Stimulated activated naive CD8-positive, alpha-beta T cell treated with anti-CD3 and anti-CD28 coated beads, Interleukin-15, amount 100 ng/mL, for 72 hours (primary cell): Measurements from ENCODE around the gene GGCT.
"Not testable (repeated sequence)": the region's sequence is repeated elsewhere in the genome, so short reads cannot be mapped to it uniquely, and the experiment has no call there.

Experiments used
- ATAC-seq: fragments of 150-1000 bp; cut with Tn5 transposase; 2 replicates; pipeline ENCODE4 v1.10.0; 2021; ENCODE audit warnings: mild to moderate bottlenecking, moderate library complexity
- DNase-seq, 2 donors: peaks; one replicate each; pipeline ENCODE4 v3.0.0; 2021 to 2022
- H3K27ac Mint-ChIP-seq, 2 donors: one replicate each; pipeline ENCODE4 v1.8.0; 2022; ENCODE audit warnings: mild to moderate bottlenecking in 2 of 2, mixed read lengths in 2 of 2, moderate library complexity in 2 of 2
- H3K27me3 Mint-ChIP-seq: one replicate; pipeline ENCODE4 v1.8.0; 2022; ENCODE audit warnings: mixed read lengths
- H3K4me1 Mint-ChIP-seq: one replicate; pipeline ENCODE4 v1.8.0; 2022; ENCODE audit warnings: mild to moderate bottlenecking, mixed read lengths
- H3K4me3 Mint-ChIP-seq, 2 donors: one replicate each; pipeline ENCODE4 v1.8.0; 2022; ENCODE audit warnings: mild to moderate bottlenecking in 2 of 2, mixed read lengths in 2 of 2, moderate library complexity in 1 of 2
- H3K9me3 Mint-ChIP-seq, 2 donors: one replicate each; pipeline ENCODE4 v1.8.0; 2022; ENCODE audit warnings: mixed read lengths in 2 of 2

GGCT gene

DNA sequence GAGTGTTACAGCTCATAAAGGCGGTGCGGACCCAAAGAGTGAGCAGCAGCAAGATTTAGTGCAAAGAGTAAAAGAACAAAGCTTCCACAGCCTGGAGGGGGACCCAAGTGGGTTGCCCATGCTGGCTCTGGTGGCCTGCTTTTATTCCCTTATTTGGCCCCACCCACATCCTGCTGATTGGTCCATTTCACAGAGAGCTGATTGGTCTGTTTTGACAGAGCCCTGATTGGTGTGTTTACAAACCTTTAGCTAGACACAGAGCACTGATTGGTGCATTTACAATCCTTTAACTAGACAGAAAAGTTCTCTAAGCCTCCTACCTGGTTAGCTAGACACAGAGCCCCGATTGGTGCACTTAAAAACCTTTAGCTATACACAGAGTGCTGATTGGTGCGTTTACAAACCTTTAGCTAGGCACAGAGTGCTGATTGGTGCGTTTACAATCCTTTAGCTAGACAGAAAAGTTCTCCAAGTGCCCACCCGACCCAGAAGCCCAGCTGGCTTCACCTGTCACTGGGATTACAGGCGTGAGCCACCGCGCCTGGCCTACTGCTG lies 2.8 kb upstream of the GGCT start:
- ATAC-seq, DNase-seq, H3K27me3 Mint-ChIP-seq, H3K9me3 Mint-ChIP-seq, H3K27ac Mint-ChIP-seq, H3K4me3 Mint-ChIP-seq: not testable (repeated sequence)
- H3K4me1 Mint-ChIP-seq = peaks cover 26% of the 10 kb centered on the region

DNA sequence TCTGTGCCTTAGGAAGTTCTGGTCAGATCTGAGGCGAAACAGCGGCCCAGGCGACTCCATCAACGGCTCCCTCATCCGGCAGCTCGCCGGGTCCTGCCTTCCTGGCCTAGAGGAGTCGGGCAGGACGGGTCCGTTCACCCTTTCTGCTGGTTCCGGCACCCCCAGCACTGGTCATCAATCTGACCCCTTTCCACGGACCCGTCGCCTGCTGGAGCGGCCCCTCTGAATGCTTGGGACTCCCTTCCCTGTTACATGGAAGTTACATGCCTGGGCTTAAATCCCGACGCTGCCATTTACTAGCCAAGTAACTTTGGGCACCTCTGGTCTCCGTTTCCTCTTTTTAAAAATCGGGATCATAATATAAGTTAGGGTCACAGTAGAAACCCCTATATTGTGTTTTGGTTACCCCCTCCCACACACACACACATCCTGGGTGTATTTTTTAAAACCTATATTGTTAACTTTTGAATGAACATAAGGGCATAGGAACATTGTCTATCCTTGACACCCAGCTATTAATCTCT lies 607 bp upstream of the GGCT start:
- Mint-ChIP-seq H3K9me3 (peaks cover 4 to 7% of the 10 kb centered on the region in 2 donors), H3K4me3 (peak overlapping the region; percentile 90 to 93)
- peak; percentile 37 for ATAC-seq

DNA sequence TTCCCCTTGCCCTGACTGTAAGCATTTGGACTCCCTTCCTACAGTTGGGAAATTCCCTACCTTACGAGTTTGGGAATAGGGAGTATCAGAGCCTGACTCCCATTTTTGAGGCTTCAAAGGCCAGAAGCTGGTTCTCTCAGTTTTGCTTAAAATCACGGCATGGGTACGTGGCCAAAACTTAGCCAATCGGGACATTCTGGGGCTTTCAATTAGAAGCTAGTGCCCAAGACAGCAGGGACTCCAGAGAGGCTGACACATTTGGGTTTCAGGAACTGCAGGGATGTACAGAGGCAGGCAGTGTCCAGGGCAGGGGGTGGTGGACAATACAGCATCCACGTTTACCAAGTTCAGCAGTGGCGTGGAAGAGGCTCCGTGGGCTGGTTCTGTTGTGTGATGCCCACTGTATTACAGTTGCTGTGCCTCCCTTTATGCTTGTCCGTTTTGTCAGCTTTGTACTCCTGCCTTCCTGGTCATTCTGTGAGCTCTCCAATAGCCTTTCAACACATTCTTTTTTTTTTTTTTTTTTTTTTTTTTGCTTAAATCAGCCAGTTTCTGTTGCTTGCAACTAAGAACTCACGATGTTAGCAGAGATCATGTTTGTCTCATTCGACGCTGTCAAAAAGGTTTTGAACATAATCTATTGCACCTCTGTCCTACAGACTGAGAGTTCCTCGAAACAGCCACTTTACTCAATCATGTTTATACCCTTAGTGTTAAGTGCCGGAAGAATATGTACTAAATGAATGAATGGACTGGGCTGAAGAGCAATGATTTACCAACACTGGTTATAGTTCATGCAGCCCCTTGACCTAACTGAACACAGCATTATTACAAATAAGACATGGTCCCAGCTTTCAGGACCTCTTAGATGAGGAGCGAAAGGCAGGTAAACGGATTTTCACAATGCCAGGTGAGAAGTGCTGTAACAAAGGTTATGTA lies 1.1 kb downstream of the GGCT start:
- DNase-seq = no peak

More for the DNA sequence above, 607 bp upstream of the GGCT start:
- Mint-ChIP-seq H3K27ac (peak overlapping the region; percentile 87 to 97), H3K4me1 (peaks cover 38% of the 10 kb centered on the region), H3K27me3 (no peaks in the 10 kb centered on the region)
- DNase-seq = no peak

GRCh38 chr7:30502470-30503251 lies 2.0 kb downstream of the GGCT start:
- peaks cover 41% of the 10 kb centered on the region for H3K4me1 Mint-ChIP-seq
- no peaks in the 10 kb centered on the region for H3K27me3 Mint-ChIP-seq
- peak overlapping the region in 1 of 2 donors; percentile 4 for H3K27ac Mint-ChIP-seq
- peaks cover under 1 to 2% of the 10 kb centered on the region in 2 donors for H3K9me3 Mint-ChIP-seq
- no peak for DNase-seq
- H3K4me3 Mint-ChIP-seq = peak overlapping the region; percentile 90 to 93
- ATAC-seq = no peak

More for the DNA sequence above, 1.1 kb downstream of the GGCT start:
- Mint-ChIP-seq H3K4me1 (peaks cover 41% of the 10 kb centered on the region), H3K9me3 (peaks cover 4 to 7% of the 10 kb centered on the region in 2 donors), H3K4me3 (peak overlapping the region; percentile 90 to 93), H3K27me3 (no peaks in the 10 kb centered on the region), H3K27ac (peak overlapping the region; percentile 87 to 88)
- no peak for ATAC-seq

- H3K27ac Mint-ChIP-seq = no peak overlapping the region
- H3K27me3 Mint-ChIP-seq = no peaks in the 10 kb centered on the region
- H3K4me1 Mint-ChIP-seq = peaks cover 41% of the 10 kb centered on the region
- no peak for ATAC-seq
- no peak overlapping the region for H3K4me3 Mint-ChIP-seq
- DNase-seq = no peak
- peaks cover 0 to 6% of the 10 kb centered on the region in 2 donors for H3K9me3 Mint-ChIP-seq
Measured at GRCh38 chr7:30501264-30501663, 3.4 kb downstream of the GGCT start.

GRCh38 chr7:30493228-30493627 lies 11.4 kb downstream of the GGCT start:
- H3K27ac Mint-ChIP-seq = no peak overlapping the region
- peaks cover 11 to 22% of the 10 kb centered on the region in 2 donors for H3K9me3 Mint-ChIP-seq
- no peaks in the 10 kb centered on the region for H3K27me3 Mint-ChIP-seq

DNA sequence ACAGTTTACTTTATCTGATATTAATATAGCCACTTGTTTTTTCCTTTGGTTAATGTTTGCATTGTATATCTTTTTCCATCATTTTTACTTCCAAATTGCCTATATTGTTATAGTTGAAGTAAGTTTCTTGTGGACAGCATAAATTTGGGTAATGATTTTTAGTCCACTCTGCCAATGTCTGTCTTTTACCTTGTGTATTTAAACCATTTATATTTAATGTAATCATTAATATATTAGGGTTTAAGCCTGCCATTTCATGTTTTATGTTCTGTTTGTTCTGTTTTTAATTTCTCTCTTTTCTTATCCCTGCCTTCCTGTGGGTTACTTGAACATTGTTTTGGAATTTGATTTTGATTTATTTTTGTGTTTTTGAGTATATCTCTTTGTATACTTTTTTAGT lies 13.2 kb downstream of the GGCT start:
- no peak overlapping the region for H3K27ac Mint-ChIP-seq
- no peaks in the 10 kb centered on the region for H3K27me3 Mint-ChIP-seq
- H3K4me3 Mint-ChIP-seq = no peak overlapping the region
- no peaks in the 10 kb centered on the region for H3K4me1 Mint-ChIP-seq
- H3K9me3 Mint-ChIP-seq = peaks cover 11 to 17% of the 10 kb centered on the region in 2 donors
- no peak for ATAC-seq
- no peak for DNase-seq

More at GRCh38 chr7:30493228-30493627, 11.4 kb downstream of the GGCT start:
- Mint-ChIP-seq H3K4me3 (no peak overlapping the region), H3K4me1 (no peaks in the 10 kb centered on the region)
- ATAC-seq = no peak
- DNase-seq = no peak

- Mint-ChIP-seq H3K4me1 (no peaks in the 10 kb centered on the region), H3K9me3 (peaks cover 11 to 12% of the 10 kb centered on the region in 2 donors), H3K27ac (no peak overlapping the region), H3K4me3 (no peak overlapping the region), H3K27me3 (no peaks in the 10 kb centered on the region)
- no peak for ATAC-seq
- DNase-seq = no peak
Measured at GRCh38 chr7:30487371-30487770, 17.3 kb downstream of the GGCT start.

DNA sequence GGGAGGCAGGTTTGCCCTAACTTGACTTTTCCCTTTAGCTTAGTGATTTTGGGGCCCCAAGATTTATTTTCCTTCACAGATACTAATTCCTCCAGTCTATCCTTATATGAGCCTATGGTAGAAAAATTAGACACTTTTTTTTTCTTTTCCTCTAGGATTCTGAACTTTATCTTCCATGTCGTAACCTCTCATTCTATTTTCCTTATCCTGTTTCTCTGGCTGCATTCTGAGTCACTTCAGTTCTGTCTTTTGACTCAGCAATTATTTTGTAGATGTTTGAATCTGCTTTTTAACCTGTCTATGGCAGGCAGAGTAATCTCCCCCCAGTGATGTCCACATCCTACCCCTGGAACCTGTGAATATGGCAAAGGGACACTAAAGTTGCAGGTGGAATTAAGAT lies 19.0 kb downstream of the GGCT start:
- no peaks in the 10 kb centered on the region for H3K4me1 Mint-ChIP-seq
- H3K9me3 Mint-ChIP-seq = no peaks in the 10 kb centered on the region
- H3K27me3 Mint-ChIP-seq = no peaks in the 10 kb centered on the region
- ATAC-seq (no peak), DNase-seq (no peak)
- no peak overlapping the region for H3K27ac Mint-ChIP-seq
- no peak overlapping the region for H3K4me3 Mint-ChIP-seq

DNA sequence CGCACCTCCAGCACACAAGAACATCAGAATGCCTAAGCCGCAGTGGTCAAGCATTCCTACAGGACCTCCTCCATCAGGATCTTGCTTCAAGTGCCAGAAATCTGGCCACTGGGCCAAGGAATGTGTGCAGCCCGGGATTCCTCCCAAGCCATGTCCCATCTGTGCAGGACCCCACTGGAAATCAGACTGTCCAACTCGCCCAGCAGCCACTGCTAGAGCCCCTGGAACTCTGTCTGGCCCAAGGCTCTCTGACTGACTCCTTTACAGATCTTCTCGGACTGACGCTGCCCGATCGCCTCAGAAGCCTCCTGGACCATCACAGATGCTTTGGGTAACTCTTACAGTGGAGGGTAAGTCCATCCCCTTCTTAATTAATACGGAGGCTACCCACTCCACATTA lies 23.2 kb downstream of the GGCT start:
- H3K4me1 Mint-ChIP-seq = peaks cover 22% of the 10 kb centered on the region
- H3K9me3 Mint-ChIP-seq, ATAC-seq, DNase-seq, H3K27me3 Mint-ChIP-seq, H3K27ac Mint-ChIP-seq, H3K4me3 Mint-ChIP-seq: not testable (repeated sequence)

- Mint-ChIP-seq H3K9me3 (no peaks in the 10 kb centered on the region), H3K27ac (peak overlapping the region; percentile 89 to 94), H3K27me3 (no peaks in the 10 kb centered on the region), H3K4me1 (peaks cover 42% of the 10 kb centered on the region), H3K4me3 (peak overlapping the region; percentile 95 to 98)
- DNase-seq (peak in 1 of 2 donors; percentile 35), ATAC-seq (peak; percentile 47)
Measured at GRCh38 chr7:30479202-30480120, 25.2 kb downstream of the GGCT start.

DNA sequence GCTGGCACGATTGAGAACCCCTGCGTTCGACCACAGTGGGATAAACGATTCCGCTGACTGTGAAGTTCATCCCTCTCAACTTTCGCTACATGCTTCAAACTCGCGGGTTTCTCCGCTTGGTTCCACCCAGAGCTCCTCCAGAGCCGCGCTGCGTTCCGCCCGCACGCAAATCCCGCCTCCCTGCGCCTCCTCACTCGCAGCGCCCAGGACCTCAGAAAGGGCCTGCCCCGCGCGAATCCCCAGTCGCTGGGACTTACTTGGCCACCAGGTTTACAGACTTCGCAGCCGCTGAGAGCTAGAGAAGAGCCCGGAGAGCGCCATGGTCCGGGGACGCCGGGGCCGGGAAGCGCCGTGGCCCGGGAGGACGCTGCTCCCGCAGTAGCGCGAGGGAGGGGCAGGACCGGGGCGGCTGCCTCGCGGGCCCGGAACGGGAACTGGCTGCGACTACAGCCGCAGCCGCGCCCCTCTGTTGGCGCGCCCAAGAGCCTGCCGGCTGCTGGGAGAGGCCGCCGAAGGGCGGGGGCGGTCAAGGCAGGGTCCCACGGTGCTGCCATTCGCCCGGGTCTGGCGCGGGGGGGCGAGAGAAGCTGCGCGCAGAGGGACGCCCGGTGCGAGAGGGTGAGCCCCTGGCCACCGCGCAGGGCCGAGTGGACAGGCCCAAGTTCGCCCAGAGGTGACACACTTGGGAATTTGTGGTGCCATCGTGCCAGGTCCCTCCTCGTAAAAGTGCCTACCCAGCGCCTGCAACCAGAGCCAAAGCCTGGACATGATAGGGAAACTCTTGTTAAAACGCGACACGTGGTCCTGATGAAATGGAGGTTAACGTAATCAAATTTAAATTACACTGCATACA lies 26.1 kb downstream of the GGCT start, which contains the start of gene NOD1:
Gene NOD1, minus strand, starts transcription at position 436 of the 853 bp plus-strand sequence. CDS start 21,863 bp downstream, outside the sequence.
- peak within 1 kb of the TSS; percentile 89 to 95 for H3K27ac Mint-ChIP-seq

GRCh38 chr7:30476459-30477145 lies 28.0 kb downstream of the GGCT start:
- Mint-ChIP-seq H3K27ac (no peak overlapping the region), H3K27me3 (no peaks in the 10 kb centered on the region), H3K4me1 (peaks cover 70% of the 10 kb centered on the region), H3K9me3 (no peaks in the 10 kb centered on the region), H3K4me3 (peak overlapping the region; percentile 32 to 38)
- no peak for DNase-seq
- no peak for ATAC-seq

More for the DNA sequence above, 26.1 kb downstream of the GGCT start, which contains the start of gene NOD1:
- Mint-ChIP-seq H3K4me3 (peak within 1 kb of the TSS; percentile 95 to 98), H3K9me3 (no peaks in the 10 kb centered on the region), H3K27me3 (no peaks in the 10 kb centered on the region), H3K4me1 (peaks cover 50% of the 10 kb centered on the region)
- DNase-seq (peak; percentile 71 to 78), ATAC-seq (peak; percentile 92)
